GM12878 (cell line): ENCODE results near the gene ADGRV1. TPM values are rescaled to one million over a fixed set of nuclear protein-coding genes. Genes with fewer than 3 reads are reported as not detected.

Experiments used
- ATAC-seq: fragments of 200-7000 bp; cut with Tn5 transposase; 3 replicates; pipeline ENCODE4 v1.9.1; 2020; ENCODE audit warnings: mild to moderate bottlenecking, moderate library complexity
- BruUV-seq: library from RNA; stranded (reverse); fragments of 400-500 nt; replicated peaks from 2 replicates; lab custom pipeline; 2021; lab: Mats Ljungman, UMichigan
- CTCF ChIA-PET: fragments of 300-600 bp; sonication (Branson Sonifier 250); formaldehyde crosslinking; extraction: SDS; loops from one replicate; lab custom pipeline; 2021; ENCODE audit warnings: inconsistent platforms; lab: Yijun Ruan, JAX
- POLR2A ChIA-PET: fragments of 350-600 bp; formaldehyde crosslinking; extraction: SDS; loops from one replicate; lab custom pipeline; 2021; ENCODE audit warnings: inconsistent platforms; lab: Charles Lee
- RAD21 ChIA-PET: fragments of 300-600 bp; sonication (Branson Sonifier 250); formaldehyde crosslinking; loops from one replicate; lab custom pipeline; 2023; ENCODE audit warnings: antibody characterized with exemption; ENCODE audit not compliant: unreplicated experiment; lab: Charles Lee
- SMC1A ChIA-PET: fragments of 300-600 bp; sonication (Branson Sonifier 250); formaldehyde crosslinking; loops from one replicate; lab custom pipeline; 2023; ENCODE audit not compliant: unreplicated experiment, uncharacterized antibody; lab: Charles Lee
- DNase-seq: peaks from one replicate; pipeline ENCODE4 v3.0.0-alpha.2; 2011; ENCODE audit warnings: low read depth, low spot score
- FAIRE-seq: peaks from 3 replicates; lab custom pipeline; 2011; peaks lifted over from hg19 to GRCh38; lab: Jason Lieb, UNC
- H2AFZ ChIP-seq: 2 replicates; pipeline ENCODE4 v1.6.0; 2011; ENCODE audit warnings: low read depth, low read length, control low read depth; ENCODE audit not compliant: control insufficient read depth
- H3K27ac ChIP-seq: 2 replicates; pipeline ENCODE4 v1.5.1; 2011; ENCODE audit warnings: control low read depth; ENCODE audit not compliant: control insufficient read depth, insufficient read depth
- H3K27me3 ChIP-seq, 2 experiments: replicated peaks in 1 of 2; 2 replicates each; pipeline versions ENCODE4 v1.6.0 to v1.6.1; 2011; ENCODE audit warnings: low read length in 1 of 2; ENCODE audit not compliant: control insufficient read depth in 2 of 2, insufficient read depth in 2 of 2
- H3K36me3 ChIP-seq, 2 experiments: 2 replicates each; pipeline ENCODE4 v1.5.1; 2011; ENCODE audit warnings: low read length in 1 of 2; ENCODE audit not compliant: control insufficient read depth in 2 of 2, insufficient read depth in 2 of 2
- H3K4me1 ChIP-seq: 2 replicates; pipeline ENCODE4 v1.6.1; 2011; ENCODE audit warnings: mild to moderate bottlenecking, low read length, moderate library complexity, mixed read lengths; ENCODE audit not compliant: control insufficient read depth, insufficient read depth
- H3K4me2 ChIP-seq: 2 replicates; pipeline ENCODE4 v1.6.0; 2011; ENCODE audit warnings: control low read depth; ENCODE audit not compliant: control insufficient read depth, insufficient read depth
- H3K4me3 ChIP-seq: fragments of 200-600 bp; sonication (generic); 2 replicates; pipeline ENCODE4 v1.5.1; 2016
- H3K79me2 ChIP-seq: 2 replicates; pipeline ENCODE4 v1.6.0; 2011; ENCODE audit warnings: low read length; ENCODE audit not compliant: control insufficient read depth, insufficient read depth
- H3K9ac ChIP-seq: 2 replicates; pipeline ENCODE4 v1.8.0; 2011; ENCODE audit warnings: low read length, control low read depth, mixed read lengths; ENCODE audit not compliant: control insufficient read depth, insufficient read depth
- H3K9me3 ChIP-seq: replicated peaks from 3 replicates; pipeline ENCODE4 v1.5.1; 2011; ENCODE audit warnings: mild to moderate bottlenecking, low read length; ENCODE audit not compliant: control insufficient read depth, insufficient read depth
- H4K20me1 ChIP-seq: 2 replicates; pipeline ENCODE4 v1.6.0; 2011; ENCODE audit not compliant: control insufficient read depth, insufficient read depth
- CUX1 ChIP-seq: IDR thresholded peaks from 2 replicates; pipeline ENCODE4 v1.6.1; 2012; ENCODE audit warnings: improper control_type of control experiment, low read depth, low read length; ENCODE audit not compliant: insufficient replicate concordance
- IKZF1 ChIP-seq: fragments of 450-650 bp; conservative IDR thresholded peaks from 2 replicates; pipeline ENCODE4 v1.6.1; 2017; ENCODE audit warnings: antibody characterized with exemption, mild to moderate bottlenecking
- NKRF ChIP-seq: fragments of 450-650 bp; conservative IDR thresholded peaks from 2 replicates; pipeline ENCODE4 v1.6.1; 2017; ENCODE audit warnings: mild to moderate bottlenecking, moderate library complexity
- PAX8 ChIP-seq: fragments of 450-650 bp; IDR thresholded peaks from 2 replicates; pipeline ENCODE4 v1.6.1; 2017; ENCODE audit warnings: mild to moderate bottlenecking, moderate library complexity
- SMC3 ChIP-seq: IDR thresholded peaks from 2 replicates; pipeline ENCODE4 v1.6.1; 2011; ENCODE audit warnings: low read length, improper control_type of control experiment, borderline replicate concordance
- ZNF274 ChIP-seq: IDR thresholded peaks from one replicate; pipeline ENCODE4 v1.8.0; 2011; ENCODE audit not compliant: insufficient read length, insufficient read depth
- WGBS: methylation state at CpG from one replicate; pipeline ENCODE4 v1.1.6; 2016; ENCODE audit warnings: low lambda C conversion rate; ENCODE audit not compliant: insufficient replicate concordance, insufficient coverage; ENCODE audit errors: missing lambda C conversion rate; 5-methylcytosine and 5-hydroxymethylcytosine counted together
- in situ Hi-C: fragments of 300-500 bp; cut with MboI; formaldehyde crosslinking; loops from 9 replicates; pipeline ENCODE4 v1.14.3; 2018; ENCODE audit warnings: mixed read lengths
- intact Hi-C: fragments of 100-400 bp; cut with micrococcal nuclease; formaldehyde crosslinking; loops from one replicate; pipeline ENCODE4 v1.14.2; 2022; ENCODE audit not compliant: unreplicated experiment
- polyA plus RNA-seq, 11 experiments: library from polyadenylated mRNA; depleted of rRNA in 4 of 11; unstranded in 6 of 11; stranded (reverse) in 5 of 11; fragments of >200 nt; fragmentation: Nextera tagmentation in 4 of 11; fragmentation: Illumina TruSeq in 1 of 11; extraction: Ambion mirVana in 4 of 11; extraction: Trizol in 1 of 11; gene quantifications; 1 replicate in 1 of 11; 2 replicates in 10 of 11; pipeline versions ENCODE4 v1.2.1 to v1.2.3, GENCODE V29; 2011 to 2016; ENCODE audit warnings: inconsistent platforms in 2 of 11, missing spikeins in 2 of 11, low read depth in 1 of 11
- total RNA-seq, 4 experiments: library from RNA; depleted of rRNA in 3 of 4; stranded (reverse); fragments of >200 nt in 3 of 4; fragmentation: Illumina TruSeq in 1 of 4; extraction: Trizol in 1 of 4; gene quantifications; 2 replicates each; pipeline versions ENCODE4 v1.2.1 to v1.2.3, GENCODE V29; 2013 to 2021
- TF ChIP-seq, protein P1 (sequence below), 3 experiments: IDR thresholded peaks in 2 of 3; conservative IDR thresholded peaks in 1 of 3; 2 replicates each; pipeline ENCODE4 v1.5.1; 2011; ENCODE audit warnings: low read depth in 3 of 3, low read length in 3 of 3, mild to moderate bottlenecking in 3 of 3, control low read depth in 2 of 3, moderate library complexity in 2 of 3, inconsistent platforms in 1 of 3, mixed read lengths in 1 of 3; ENCODE audit not compliant: control insufficient read depth in 2 of 3, insufficient read depth in 1 of 3; ENCODE audit errors: extremely low read depth in 1 of 3

ADGRV1 gene
- total and polyA plus RNA-seq, 10 of the 15 experiments (the other 5 are each of a cell fraction or from before 2014, with no cell fraction given): 0.04 to 8.1 (median 0.16) TPM; not detected in 1

DNA sequence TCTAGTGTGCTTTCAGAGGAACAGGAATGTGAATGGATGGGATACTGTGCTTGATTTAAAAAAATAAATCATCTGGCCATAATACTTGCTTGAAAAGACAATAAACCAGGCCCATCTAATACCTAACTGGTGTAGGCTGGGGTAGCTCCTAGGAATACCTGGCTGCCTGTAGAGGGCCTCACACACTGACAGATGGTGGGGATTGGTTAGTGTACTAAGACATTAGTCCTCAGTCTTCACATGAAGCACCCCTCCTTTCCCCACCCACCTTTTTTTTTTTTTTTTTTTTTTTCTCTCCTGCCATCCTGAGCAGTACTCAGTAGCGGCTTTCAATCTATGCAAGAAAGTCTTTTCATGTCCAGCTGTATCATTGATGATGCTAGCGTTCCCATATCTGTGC is 130.5 kb downstream of the ADGRV1 start:
- BruUV-seq: no TSS peak
- ATAC-seq (no peak), FAIRE-seq (no peak), DNase-seq (no peak)
- no peak for TF ChIP-seq ZNF274
- no peak for TF ChIP-seq PAX8
- no peak for TF ChIP-seq SMC3
- TF ChIP-seq, protein P1, sequence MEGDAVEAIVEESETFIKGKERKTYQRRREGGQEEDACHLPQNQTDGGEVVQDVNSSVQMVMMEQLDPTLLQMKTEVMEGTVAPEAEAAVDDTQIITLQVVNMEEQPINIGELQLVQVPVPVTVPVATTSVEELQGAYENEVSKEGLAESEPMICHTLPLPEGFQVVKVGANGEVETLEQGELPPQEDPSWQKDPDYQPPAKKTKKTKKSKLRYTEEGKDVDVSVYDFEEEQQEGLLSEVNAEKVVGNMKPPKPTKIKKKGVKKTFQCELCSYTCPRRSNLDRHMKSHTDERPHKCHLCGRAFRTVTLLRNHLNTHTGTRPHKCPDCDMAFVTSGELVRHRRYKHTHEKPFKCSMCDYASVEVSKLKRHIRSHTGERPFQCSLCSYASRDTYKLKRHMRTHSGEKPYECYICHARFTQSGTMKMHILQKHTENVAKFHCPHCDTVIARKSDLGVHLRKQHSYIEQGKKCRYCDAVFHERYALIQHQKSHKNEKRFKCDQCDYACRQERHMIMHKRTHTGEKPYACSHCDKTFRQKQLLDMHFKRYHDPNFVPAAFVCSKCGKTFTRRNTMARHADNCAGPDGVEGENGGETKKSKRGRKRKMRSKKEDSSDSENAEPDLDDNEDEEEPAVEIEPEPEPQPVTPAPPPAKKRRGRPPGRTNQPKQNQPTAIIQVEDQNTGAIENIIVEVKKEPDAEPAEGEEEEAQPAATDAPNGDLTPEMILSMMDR (IDR thresholded peaks at IDR 0.05 in 2 of 3, conservative IDR thresholded peaks at IDR 0.05 in 1 of 3; ENCODE audit: control insufficient read depth in 2 of 3, extremely low read depth in 1 of 3, insufficient read depth in 1 of 3, low read depth in 3 of 3, low read length in 3 of 3): 0 out of 6 replicates have a peak, but pooled peaks of 1 of the 3 experiments have one; percentile 0
- TF ChIP-seq IKZF1: no peak
- Histone ChIP-seq H3K27me3 (no peaks in the 10 kb centered on the region), H3K4me2 (no peak overlapping the region), H3K4me1 (no peaks in the 10 kb centered on the region), H3K9me3 (no peaks in the 10 kb centered on the region), H3K27ac (no peak overlapping the region), H3K9ac (no peak overlapping the region), H3K36me3 (no peaks in the 10 kb centered on the region), H2AFZ (no peak overlapping the region), H4K20me1 (no peaks in the 10 kb centered on the region), H3K4me3 (no peak overlapping the region), H3K79me2 (no peaks in the 10 kb centered on the region)
- ChIA-PET CTCF (interaction anchor here (0.6 to 1.0 kb wide), 2 partner anchors 19 to 184 kb away, joined by 3 read pairs; no protein-coding TSS in a partner anchor), RAD21 (interaction anchor here (1.2 kb wide), 1 partner anchor 95 kb away, joined by 3 read pairs; no protein-coding TSS in a partner anchor), SMC1A (interaction anchor here (1.6 kb wide), 1 partner anchor 95 kb away, joined by 3 read pairs; no protein-coding TSS in a partner anchor), POLR2A (no interaction called here)
- 81% methylated on average over 2 of the region's 2 CpGs for WGBS
- in situ Hi-C loops (no loop called here), intact Hi-C loops (no loop called here)

- no peak for ATAC-seq
- TF ChIP-seq CUX1: no peak
- no peak for TF ChIP-seq NKRF
Measured at GRCh38 chr5:90690307-90690706, 131.7 kb downstream of the ADGRV1 start.

More at GRCh38 chr5:90690307-90690706, 131.7 kb downstream of the ADGRV1 start:
- ChIA-PET RAD21 (no interaction called here), SMC1A (no interaction called here), CTCF (interaction anchor here (1.0 kb wide), 2 partner anchors 18 to 68 kb away, joined by 3 read pairs; no protein-coding TSS in a partner anchor), POLR2A (no interaction called here)
- H4K20me1 ChIP-seq: no peaks in the 10 kb centered on the region
- no peak overlapping the region for H3K4me3 ChIP-seq
- H3K27me3 ChIP-seq: no peaks in the 10 kb centered on the region
- no peak overlapping the region for H3K27ac ChIP-seq
- FAIRE-seq (no peak), DNase-seq (no peak)
- intact Hi-C loops (no loop called here), in situ Hi-C loops (no loop called here)
- no peak overlapping the region for H2AFZ ChIP-seq
- no peaks in the 10 kb centered on the region for H3K36me3 ChIP-seq
- no peaks in the 10 kb centered on the region for H3K4me1 ChIP-seq
- BruUV-seq: no TSS peak
- H3K79me2 ChIP-seq: no peaks in the 10 kb centered on the region
- H3K9me3 ChIP-seq: no peaks in the 10 kb centered on the region
- no peak overlapping the region for H3K4me2 ChIP-seq
- H3K9ac ChIP-seq: no peak overlapping the region
